GM12801 (cell line): ENCODE measurements around the gene RDH13.

Source experiments
- CTCF ChIP-seq: IDR thresholded peaks from one replicate; pipeline ENCODE4 v1.5.1; 2011; ENCODE audit warnings: control low read depth; ENCODE audit not compliant: insufficient read length; ENCODE audit errors: extremely low read depth

Gene RDH13

GRCh38 chr19:55067869-55068268 is 4.9 kb upstream of the RDH13 start:
- TF ChIP-seq CTCF = no peak

GRCh38 chr19:55066107-55066709 is 3.3 kb upstream of the RDH13 start:
- no peak for TF ChIP-seq CTCF

GRCh38 chr19:55063492-55063843 is 520 bp upstream of the RDH13 start:
- TF ChIP-seq CTCF = no peak

- no peak for TF ChIP-seq CTCF
Observed at GRCh38 chr19:55058781-55059610, 4.0 kb downstream of the RDH13 start.

GRCh38 chr19:55056827-55057226 is 6.1 kb downstream of the RDH13 start:
- no peak for TF ChIP-seq CTCF

- no peak for TF ChIP-seq CTCF
Observed at GRCh38 chr19:55053735-55054134, 9.2 kb downstream of the RDH13 start.

- TF ChIP-seq CTCF = no peak
Observed at GRCh38 chr19:55050749-55051532, 12.0 kb downstream of the RDH13 start.
